NCI-H1436 treated with DMSO at 0.1 percent for 48 hours (cell line): ENCODE results near the gene MCCC1.
"Not testable (repeated sequence)": the region's sequence is repeated elsewhere in the genome, so short reads cannot be mapped to it uniquely, and the experiment has no call there.

Source experiments
- DNase-seq: peaks from one replicate; lab custom pipeline; 2025; lab: John Stamatoyannopoulos, UW

MCCC1 gene

GRCh38 chr3:183046883-183047282 lies 52.4 kb downstream of the MCCC1 start:
- DNase-seq = no peak

- DNase-seq = no peak
Observed at GRCh38 chr3:183044547-183045229, 54.6 kb downstream of the MCCC1 start.

GRCh38 chr3:183038757-183039156 lies 60.5 kb downstream of the MCCC1 start:
- no peak for DNase-seq

- no peak for DNase-seq
Observed at GRCh38 chr3:183038221-183038620, 61.1 kb downstream of the MCCC1 start.

GRCh38 chr3:183033746-183034145 lies 65.5 kb downstream of the MCCC1 start:
- no peak for DNase-seq

GRCh38 chr3:183032880-183033555 lies 66.3 kb downstream of the MCCC1 start:
- no peak for DNase-seq

GRCh38 chr3:183031826-183032225 lies 67.5 kb downstream of the MCCC1 start:
- DNase-seq = no peak

- no peak for DNase-seq
Observed at GRCh38 chr3:183028416-183028815, 70.9 kb downstream of the MCCC1 start.

GRCh38 chr3:183027276-183027675 lies 72.0 kb downstream of the MCCC1 start:
- no peak for DNase-seq

- no peak for DNase-seq
Observed at GRCh38 chr3:183022936-183023516, 76.3 kb downstream of the MCCC1 start.

- no peak for DNase-seq
Observed at GRCh38 chr3:183018421-183019192, 80.7 kb downstream of the MCCC1 start.

- no peak for DNase-seq
Observed at GRCh38 chr3:183015185-183015584, 84.1 kb downstream of the MCCC1 start.

GRCh38 chr3:183013856-183014255 lies 85.4 kb downstream of the MCCC1 start:
- DNase-seq = no peak

GRCh38 chr3:183013074-183013473 lies 86.2 kb downstream of the MCCC1 start:
- DNase-seq = no peak

- no peak for DNase-seq
Observed at GRCh38 chr3:183008800-183009199, 90.5 kb downstream of the MCCC1 start.

- no peak for DNase-seq
Observed at GRCh38 chr3:183008303-183008702, 91.0 kb downstream of the MCCC1 start.

GRCh38 chr3:183006396-183007002 lies 92.8 kb downstream of the MCCC1 start:
- no peak for DNase-seq

GRCh38 chr3:182999767-183000166 lies 99.5 kb downstream of the MCCC1 start:
- no peak for DNase-seq

- not testable (repeated sequence) for DNase-seq
Observed at GRCh38 chr3:182993486-182994201, 105.7 kb downstream of the MCCC1 start.

- DNase-seq = no peak
Observed at GRCh38 chr3:182989566-182989965, 109.7 kb downstream of the MCCC1 start.

GRCh38 chr3:182986021-182986420 lies 113.3 kb downstream of the MCCC1 start:
- no peak for DNase-seq

- DNase-seq = no peak
Observed at GRCh38 chr3:182983876-182984275, 115.4 kb downstream of the MCCC1 start.
